IMR-90 (cell line): Measurements from ENCODE around the gene PPP1R16B. TPM values are rescaled to one million over a fixed set of nuclear protein-coding genes. Genes with fewer than 3 reads are reported as not detected.

Source experiments
- ATAC-seq: fragments of 200-7000 bp; cut with Tn5 transposase; 2 replicates; pipeline ENCODE4 v1.9.1; 2020; ENCODE audit warnings: low read depth, mild to moderate bottlenecking, moderate library complexity
- BruUV-seq: library from RNA; stranded (reverse); fragments of 400-500 nt; replicated peaks from 2 replicates; lab custom pipeline; 2021; lab: Mats Ljungman, UMichigan
- CTCF ChIA-PET: fragments of 300-600 bp; formaldehyde crosslinking; extraction: SDS; loops from one replicate; lab custom pipeline; 2021; ENCODE audit warnings: antibody characterized with exemption; lab: Yijun Ruan, JAX
- POLR2A ChIA-PET: fragments of 300-600 bp; sonication (Branson Sonifier 250); formaldehyde crosslinking; loops from one replicate; lab custom pipeline; 2022; ENCODE audit warnings: antibody characterized with exemption; ENCODE audit not compliant: unreplicated experiment; lab: Charles Lee
- DNase-seq: peaks from one replicate; pipeline ENCODE4 v3.0.0; 2013
- H2AFZ ChIP-seq: replicated peaks from 2 replicates; pipeline ENCODE3; 2013; ENCODE audit warnings: low read length, mild to moderate bottlenecking; ENCODE audit not compliant: poor library complexity
- H2AK5ac ChIP-seq: 2 replicates; pipeline ENCODE4 v1.6.1; 2013; ENCODE audit warnings: low read depth, low read length, inconsistent platforms
- H2AK9ac ChIP-seq: replicated peaks from 2 replicates; pipeline ENCODE3; 2013; ENCODE audit warnings: mild to moderate bottlenecking, low read depth, low read length, moderate library complexity; ENCODE audit not compliant: poor library complexity
- H2BK120ac ChIP-seq: 2 replicates; pipeline ENCODE4 v1.6.1; 2013; ENCODE audit warnings: low read depth, low read length, inconsistent platforms
- H2BK15ac ChIP-seq: 3 replicates; pipeline ENCODE4 v1.6.1; 2013; ENCODE audit warnings: low read depth, low read length, inconsistent platforms
- H2BK20ac ChIP-seq: 2 replicates; pipeline ENCODE4 v1.6.1; 2013; ENCODE audit warnings: low read depth, mild to moderate bottlenecking, inconsistent platforms, low read length, moderate library complexity
- H2BK5ac ChIP-seq: 2 replicates; pipeline ENCODE4 v1.6.1; 2013; ENCODE audit warnings: mild to moderate bottlenecking, low read depth, low read length, inconsistent platforms; ENCODE audit not compliant: poor library complexity, severe bottlenecking
- H3K14ac ChIP-seq: replicated peaks from 2 replicates; pipeline ENCODE4 v1.6.1; 2013; ENCODE audit warnings: low read depth, low read length, inconsistent platforms
- H3K18ac ChIP-seq: 2 replicates; pipeline ENCODE4 v1.6.1; 2013; ENCODE audit warnings: low read depth, low read length, control low read depth
- H3K23ac ChIP-seq: 2 replicates; pipeline ENCODE4 v1.6.1; 2013; ENCODE audit warnings: low read depth, low read length, inconsistent platforms
- H3K27ac ChIP-seq: 2 replicates; pipeline ENCODE4 v1.5.1; 2013; ENCODE audit warnings: mild to moderate bottlenecking, control low read depth, low read length; ENCODE audit not compliant: insufficient read depth
- H3K27me3 ChIP-seq: 2 replicates; pipeline ENCODE4 v1.6.1; 2013; ENCODE audit warnings: low read length; ENCODE audit not compliant: control insufficient read depth, insufficient read depth
- H3K36me3 ChIP-seq: 2 replicates; pipeline ENCODE4 v1.6.1; 2013; ENCODE audit warnings: low read length, mixed read lengths; ENCODE audit not compliant: control insufficient read depth, insufficient read depth
- H3K4ac ChIP-seq: 2 replicates; pipeline ENCODE4 v1.6.1; 2013; ENCODE audit warnings: low read depth, low read length, inconsistent platforms
- H3K4me1 ChIP-seq: 2 replicates; pipeline ENCODE4 v1.6.1; 2013; ENCODE audit warnings: low read length, mixed read lengths; ENCODE audit not compliant: control insufficient read depth, insufficient read depth
- H3K4me2 ChIP-seq: 2 replicates; pipeline ENCODE4 v1.6.1; 2013; ENCODE audit warnings: low read depth, mild to moderate bottlenecking, control low read depth, low read length, moderate library complexity
- H3K4me3 ChIP-seq: 2 replicates; pipeline ENCODE4 v1.5.1; 2013; ENCODE audit warnings: low read depth, mild to moderate bottlenecking, control low read depth, low read length, moderate library complexity; ENCODE audit not compliant: insufficient read depth
- H3K56ac ChIP-seq: 2 replicates; pipeline ENCODE4 v1.6.1; 2013; ENCODE audit warnings: low read length, inconsistent platforms; ENCODE audit not compliant: insufficient read depth; ENCODE audit errors: extremely low read depth
- H3K79me1 ChIP-seq, 2 experiments: 2 replicates each; pipeline ENCODE4 v1.6.1; 2013; ENCODE audit warnings: low read length in 2 of 2, inconsistent platforms in 1 of 2, low read depth in 1 of 2
- H3K9ac ChIP-seq: 2 replicates; pipeline ENCODE4 v1.6.1; 2013; ENCODE audit warnings: low read depth, low read length, control low read depth
- H3K9me1 ChIP-seq: 2 replicates; pipeline ENCODE4 v1.6.1; 2013; ENCODE audit warnings: low read length, inconsistent platforms; ENCODE audit not compliant: insufficient read depth
- H3K9me3 ChIP-seq: 2 replicates; pipeline ENCODE4 v1.6.1; 2013; ENCODE audit warnings: low read length; ENCODE audit not compliant: control insufficient read depth, insufficient read depth
- H4K20me1 ChIP-seq: 2 replicates; pipeline ENCODE4 v1.6.1; 2013; ENCODE audit warnings: low read length, inconsistent platforms; ENCODE audit not compliant: insufficient read depth
- H4K5ac ChIP-seq: 2 replicates; pipeline ENCODE4 v1.6.1; 2013; ENCODE audit warnings: mild to moderate bottlenecking, low read depth, low read length, control low read depth
- H4K8ac ChIP-seq, 2 experiments: 2 replicates each; pipeline ENCODE4 v1.6.1; 2013; ENCODE audit warnings: low read depth in 2 of 2, low read length in 2 of 2, control low read depth in 1 of 2, inconsistent platforms in 1 of 2
- H4K91ac ChIP-seq: 2 replicates; pipeline ENCODE4 v1.6.1; 2013; ENCODE audit warnings: low read depth, low read length, inconsistent platforms; ENCODE audit not compliant: insufficient read depth
- CHD1 ChIP-seq: IDR thresholded peaks from 2 replicates; pipeline ENCODE4 v1.6.1; 2012; ENCODE audit warnings: low read depth, low read length, improper control_type of control experiment
- MXI1 ChIP-seq: IDR thresholded peaks from 2 replicates; pipeline ENCODE4 v1.6.1; 2012; ENCODE audit warnings: low read depth, mild to moderate bottlenecking, low read length, moderate library complexity, borderline replicate concordance
- NFE2L2 ChIP-seq: fragments of 150-350 bp; IDR thresholded peaks from 2 replicates; pipeline ENCODE4 v1.6.1; 2016; ENCODE audit warnings: low read depth, mild to moderate bottlenecking, low read length
- POLR2A ChIP-seq: IDR thresholded peaks from 2 replicates; pipeline ENCODE4 v1.6.1; 2012; ENCODE audit warnings: mild to moderate bottlenecking, low read depth, low read length
- RAD21 ChIP-seq: IDR thresholded peaks from 2 replicates; pipeline ENCODE4 v1.6.1; 2012; ENCODE audit warnings: low read length, improper control_type of control experiment
- SMC3 ChIP-seq: fragments of 150-350 bp; IDR thresholded peaks from 2 replicates; pipeline ENCODE4 v1.6.1; 2016; ENCODE audit warnings: low read depth, mild to moderate bottlenecking, antibody characterized with exemption, low read length, moderate library complexity
- WGBS, 2 experiments: methylation state at CpG; one replicate each; pipeline versions ENCODE4 v1.1.5 to v1.1.7; 2013; ENCODE audit warnings: missing lambda C conversion rate in 2 of 2; ENCODE audit not compliant: insufficient read length in 1 of 2; ENCODE audit errors: extremely low coverage in 2 of 2; 5-methylcytosine and 5-hydroxymethylcytosine counted together
- dilution Hi-C: fragments of 300-500 bp; cut with HindIII; formaldehyde crosslinking; loops from one replicate; pipeline ENCODE4 v1.14.3; 2018; ENCODE audit warnings: low sequenced_read_pairs; ENCODE audit not compliant: unreplicated experiment
- in situ Hi-C: fragments of 300-500 bp; cut with MboI; formaldehyde crosslinking; loops from 3 replicates; pipeline ENCODE4 v1.14.3; 2019; ENCODE audit warnings: low sequenced_read_pairs, inconsistent platforms, mixed read lengths
- intact Hi-C: fragments of 100-400 bp; cut with micrococcal nuclease; formaldehyde crosslinking; loops from 2 replicates; pipeline ENCODE4 v1.10.0; 2022
- polyA plus RNA-seq, 3 experiments: library from polyadenylated mRNA; depleted of rRNA; stranded (reverse); fragments of >200 nt; gene quantifications; 2 replicates each; pipeline ENCODE4 v1.2.3, GENCODE V29; 2012; ENCODE audit warnings: low replicate concordance in 1 of 3
- total RNA-seq: library from RNA; depleted of rRNA; stranded (reverse); fragments of >200 nt; gene quantifications from 2 replicates; pipeline ENCODE4 v1.2.3, GENCODE V29; 2012
- TF ChIP-seq, protein P1 (sequence below): fragments of 150-350 bp; IDR thresholded peaks from 2 replicates; pipeline ENCODE4 v1.6.1; 2016; ENCODE audit warnings: low read depth, mild to moderate bottlenecking, low read length, moderate library complexity, borderline replicate concordance
- TF ChIP-seq, protein P2 (sequence below): fragments of 150-350 bp; IDR thresholded peaks from 2 replicates; pipeline ENCODE4 v1.6.1; 2017; ENCODE audit warnings: mild to moderate bottlenecking, antibody characterized with exemption, low read length, low read depth

Gene PPP1R16B
- total and polyA plus RNA-seq, 2 of the 4 experiments (the other 2 are of a cell fraction) = not detected

DNA sequence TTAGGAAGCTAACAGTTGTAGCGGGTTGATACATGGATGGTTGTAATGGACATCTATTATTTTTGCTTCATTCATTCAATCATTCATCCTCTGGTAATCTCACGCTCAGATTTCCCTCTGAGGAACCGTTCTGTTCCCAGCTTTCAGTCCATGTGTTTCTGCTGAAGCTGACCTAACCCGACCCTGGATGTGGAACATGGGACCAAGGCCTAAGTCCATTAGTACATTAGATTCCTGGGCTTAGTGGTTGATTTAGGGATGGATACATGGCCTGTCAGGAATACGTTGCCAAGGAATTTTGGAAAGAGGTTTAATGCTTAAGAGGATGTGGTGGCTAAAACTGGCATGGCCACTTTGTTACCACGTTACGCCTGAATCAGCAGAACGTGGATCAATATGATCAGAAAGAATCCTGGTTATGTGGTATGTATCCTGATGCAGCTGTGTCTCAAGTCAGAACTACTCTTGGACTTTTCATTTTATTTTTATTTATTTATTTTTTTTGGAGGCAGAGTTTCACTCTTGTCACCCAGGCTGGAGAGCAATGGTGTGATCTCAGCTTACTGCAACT, 152.5 kb downstream of the PPP1R16B start:
- DNase-seq = no peak
- H3K4me1 ChIP-seq = 0 out of 2 replicates have a peak, but pooled peaks cover 2% of the 10 kb centered on the region
- ChIA-PET CTCF (no interaction called here), POLR2A (no interaction called here)
- H4K8ac ChIP-seq = no peak overlapping the region
- no peaks in the 10 kb centered on the region for H3K9me1 ChIP-seq
- no peak overlapping the region for H2AK5ac ChIP-seq
- H2BK15ac ChIP-seq = no peak overlapping the region
- no TSS peak for BruUV-seq
- no peak overlapping the region for H3K18ac ChIP-seq
- TF ChIP-seq, protein P1, sequence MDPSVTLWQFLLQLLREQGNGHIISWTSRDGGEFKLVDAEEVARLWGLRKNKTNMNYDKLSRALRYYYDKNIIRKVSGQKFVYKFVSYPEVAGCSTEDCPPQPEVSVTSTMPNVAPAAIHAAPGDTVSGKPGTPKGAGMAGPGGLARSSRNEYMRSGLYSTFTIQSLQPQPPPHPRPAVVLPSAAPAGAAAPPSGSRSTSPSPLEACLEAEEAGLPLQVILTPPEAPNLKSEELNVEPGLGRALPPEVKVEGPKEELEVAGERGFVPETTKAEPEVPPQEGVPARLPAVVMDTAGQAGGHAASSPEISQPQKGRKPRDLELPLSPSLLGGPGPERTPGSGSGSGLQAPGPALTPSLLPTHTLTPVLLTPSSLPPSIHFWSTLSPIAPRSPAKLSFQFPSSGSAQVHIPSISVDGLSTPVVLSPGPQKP = no peak
- TF ChIP-seq POLR2A (no peak), MXI1 (no peak), NFE2L2 (no peak), RAD21 (no peak), CHD1 (no peak), SMC3 (no peak)
- TF ChIP-seq, protein P2, sequence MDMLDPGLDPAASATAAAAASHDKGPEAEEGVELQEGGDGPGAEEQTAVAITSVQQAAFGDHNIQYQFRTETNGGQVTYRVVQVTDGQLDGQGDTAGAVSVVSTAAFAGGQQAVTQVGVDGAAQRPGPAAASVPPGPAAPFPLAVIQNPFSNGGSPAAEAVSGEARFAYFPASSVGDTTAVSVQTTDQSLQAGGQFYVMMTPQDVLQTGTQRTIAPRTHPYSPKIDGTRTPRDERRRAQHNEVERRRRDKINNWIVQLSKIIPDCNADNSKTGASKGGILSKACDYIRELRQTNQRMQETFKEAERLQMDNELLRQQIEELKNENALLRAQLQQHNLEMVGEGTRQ = no peak
- no peak overlapping the region for H3K9ac ChIP-seq
- dilution Hi-C loops (no loop called here), intact Hi-C loops (no loop called here), in situ Hi-C loops (no loop called here)
- H3K4ac ChIP-seq = no peak overlapping the region
- H2BK5ac ChIP-seq = no peak overlapping the region
- H3K4me2 ChIP-seq = no peak overlapping the region
- ATAC-seq = no peak
- no peak overlapping the region for H2AK9ac ChIP-seq
- H3K4me3 ChIP-seq = no peak overlapping the region
- no peak overlapping the region for H4K5ac ChIP-seq
- H3K14ac ChIP-seq = no peak overlapping the region
- H3K79me1 ChIP-seq = peaks cover 11% of the 10 kb centered on the region in 2 experiments; a peak in 2 of 4 replicates
- WGBS, 2 experiments = 100% methylated on average over 1 of the region's 8 CpGs; no CpG with 5 or more reads in 1 of the 2 experiments
- H2AFZ ChIP-seq = no peak overlapping the region
- H3K27ac ChIP-seq = no peak overlapping the region
- no peak overlapping the region for H2BK120ac ChIP-seq
- H3K27me3 ChIP-seq = no peaks in the 10 kb centered on the region
- H4K91ac ChIP-seq = no peak overlapping the region
- H3K9me3 ChIP-seq = no peaks in the 10 kb centered on the region
- no peak overlapping the region for H3K23ac ChIP-seq
- H3K36me3 ChIP-seq = no peaks in the 10 kb centered on the region
- no peaks in the 10 kb centered on the region for H4K20me1 ChIP-seq
- H3K56ac ChIP-seq = no peak overlapping the region
- no peak overlapping the region for H2BK20ac ChIP-seq
